Suppressor macrophage (primary cell): ENCODE measurements around the gene REEP3.
"Not testable (repeated sequence)": the region's sequence is repeated elsewhere in the genome, so short reads cannot be mapped to it uniquely, and the experiment has no call there.

ENCODE experiments used
- DNase-seq, 4 experiments: peaks; one replicate each; pipeline ENCODE4 v3.0.0-alpha.2; 2020 to 2022

REEP3 gene

GRCh38 chr10:63549810-63550209 lies 28.6 kb downstream of the REEP3 start:
- DNase-seq = no peak

GRCh38 chr10:63553031-63553430 lies 31.8 kb downstream of the REEP3 start:
- DNase-seq = no peak

- peak in 1 of 4 experiments; percentile 34 for DNase-seq
Measured at GRCh38 chr10:63553473-63553872, 32.3 kb downstream of the REEP3 start.

- DNase-seq = peak in 3 of 4 experiments; percentile 26 to 34 (median 29)
Measured at GRCh38 chr10:63554657-63555056, 33.5 kb downstream of the REEP3 start.

GRCh38 chr10:63555330-63555729 lies 34.1 kb downstream of the REEP3 start:
- DNase-seq = no peak

GRCh38 chr10:63558132-63558784 lies 37.1 kb downstream of the REEP3 start:
- no peak for DNase-seq

GRCh38 chr10:63561341-63561740 lies 40.1 kb downstream of the REEP3 start:
- DNase-seq = no peak

GRCh38 chr10:63562391-63562790 lies 41.2 kb downstream of the REEP3 start:
- no peak for DNase-seq

GRCh38 chr10:63562857-63563256 lies 41.7 kb downstream of the REEP3 start:
- DNase-seq = no peak

- no peak for DNase-seq
Measured at GRCh38 chr10:63563623-63564022, 42.4 kb downstream of the REEP3 start.

GRCh38 chr10:63564731-63565130 lies 43.5 kb downstream of the REEP3 start:
- not testable (repeated sequence) for DNase-seq

- no peak for DNase-seq
Measured at GRCh38 chr10:63573068-63573697, 52.0 kb downstream of the REEP3 start.

GRCh38 chr10:63574011-63574410 lies 52.8 kb downstream of the REEP3 start:
- peak in 2 of 4 experiments; percentile 52 to 57 for DNase-seq

- no peak for DNase-seq
Measured at GRCh38 chr10:63576501-63576900, 55.3 kb downstream of the REEP3 start.

- DNase-seq = no peak
Measured at GRCh38 chr10:63578501-63578900, 57.3 kb downstream of the REEP3 start.

GRCh38 chr10:63579371-63580014 lies 58.3 kb downstream of the REEP3 start:
- no peak for DNase-seq

- no peak for DNase-seq
Measured at GRCh38 chr10:63582690-63583089, 61.5 kb downstream of the REEP3 start.

- no peak for DNase-seq
Measured at GRCh38 chr10:63583397-63583796, 62.2 kb downstream of the REEP3 start.

GRCh38 chr10:63583909-63584724 lies 62.9 kb downstream of the REEP3 start:
- peak in 1 of 4 experiments; percentile 9 for DNase-seq

GRCh38 chr10:63584725-63585035 lies 63.5 kb downstream of the REEP3 start:
- DNase-seq = no peak

GRCh38 chr10:63585041-63585440 lies 63.8 kb downstream of the REEP3 start:
- no peak for DNase-seq

GRCh38 chr10:63586043-63586442 lies 64.8 kb downstream of the REEP3 start:
- no peak for DNase-seq

- DNase-seq = no peak
Measured at GRCh38 chr10:63587191-63587590, 66.0 kb downstream of the REEP3 start.
